MM.1S (cell line): Measurements from ENCODE around the gene BICDL2.

Source experiments
- DNase-seq: peaks from one replicate; pipeline ENCODE4 v3.0.0-alpha.2; 2015
- H2AFZ ChIP-seq: fragments of 300-600 bp; sonication (generic); 2 replicates; pipeline ENCODE4 v1.6.0; 2016; ENCODE audit warnings: antibody characterized with exemption, low read length
- H3F3A ChIP-seq: fragments of 300-600 bp; sonication (generic); 2 replicates; pipeline ENCODE4 v1.6.1; 2016; ENCODE audit warnings: mild to moderate bottlenecking, antibody characterized with exemption, low read length, moderate library complexity, mixed read lengths; ENCODE audit not compliant: insufficient read depth
- H3K27ac ChIP-seq: fragments of 300-600 bp; sonication (generic); 2 replicates; pipeline ENCODE4 v1.5.1; 2016; ENCODE audit warnings: mild to moderate bottlenecking, low read length
- H3K27me3 ChIP-seq: fragments of 300-600 bp; sonication (generic); replicated peaks from 2 replicates; pipeline ENCODE4 v1.6.0; 2016; ENCODE audit warnings: low read length; ENCODE audit not compliant: insufficient read depth
- H3K36me3 ChIP-seq: fragments of 300-600 bp; sonication (generic); replicated peaks from 2 replicates; pipeline ENCODE4 v1.6.1; 2016; ENCODE audit warnings: mild to moderate bottlenecking, low read length, mixed read lengths; ENCODE audit not compliant: insufficient read depth
- H3K4me1 ChIP-seq: fragments of 300-600 bp; sonication (generic); 2 replicates; pipeline ENCODE4 v1.6.1; 2016; ENCODE audit warnings: low read length, mixed read lengths
- H3K4me2 ChIP-seq: fragments of 300-600 bp; sonication (generic); 2 replicates; pipeline ENCODE4 v1.6.0; 2016; ENCODE audit warnings: low read depth, low read length
- H3K4me3 ChIP-seq: fragments of 300-600 bp; sonication (generic); 2 replicates; pipeline ENCODE4 v1.5.1; 2016; ENCODE audit warnings: low read length, mixed read lengths
- H3K79me2 ChIP-seq: fragments of 300-600 bp; sonication (generic); 2 replicates; pipeline ENCODE4 v1.6.1; 2016; ENCODE audit warnings: mixed run types, low read length, mixed read lengths
- H3K9ac ChIP-seq: fragments of 300-600 bp; sonication (generic); 2 replicates; pipeline ENCODE4 v1.6.1; 2016; ENCODE audit warnings: low read length, mixed read lengths
- H3K9me2 ChIP-seq: fragments of 300-600 bp; sonication (generic); replicated peaks from 2 replicates; pipeline ENCODE4 v1.6.1; 2016; ENCODE audit warnings: mild to moderate bottlenecking, low read length, mixed read lengths; ENCODE audit not compliant: insufficient read depth
- H3K9me3 ChIP-seq: fragments of 300-600 bp; sonication (generic); replicated peaks from 2 replicates; pipeline ENCODE4 v1.6.1; 2016; ENCODE audit warnings: mild to moderate bottlenecking, low read length, mixed read lengths; ENCODE audit not compliant: insufficient read depth
- H4K20me1 ChIP-seq: fragments of 300-600 bp; sonication (generic); 2 replicates; pipeline ENCODE4 v1.6.1; 2016; ENCODE audit warnings: mild to moderate bottlenecking, low read length, moderate library complexity, mixed read lengths; ENCODE audit not compliant: insufficient read depth
- CTCF ChIP-seq: fragments of 300-600 bp; sonication (generic); IDR thresholded peaks from 2 replicates; pipeline ENCODE4 v1.5.1; 2016; ENCODE audit warnings: antibody characterized with exemption, low read length, mixed read lengths
- EZH2 ChIP-seq: fragments of 300-600 bp; sonication (generic); optimal IDR thresholded peaks from 2 replicates; pipeline ENCODE3; 2017; ENCODE audit warnings: low read depth, mild to moderate bottlenecking, antibody characterized with exemption, low read length, mixed read lengths
- EZH2phosphoT487 ChIP-seq: fragments of 300-600 bp; sonication (generic); IDR thresholded peaks from 2 replicates; pipeline ENCODE4 v1.6.1; 2018; ENCODE audit warnings: antibody characterized with exemption, low read length

The BICDL2 gene

GRCh38 chr16:3049921-3050481 lies 13.3 kb upstream of the BICDL2 start:
- Histone ChIP-seq H3K9ac (no peak overlapping the region), H3K4me2 (no peak overlapping the region), H3K9me3 (no peaks in the 10 kb centered on the region), H2AFZ (no peak overlapping the region), H3K27me3 (peaks cover 72% of the 10 kb centered on the region), H4K20me1 (no peaks in the 10 kb centered on the region), H3K27ac (no peak overlapping the region), H3K79me2 (no peaks in the 10 kb centered on the region), H3K4me1 (0 out of 2 replicates have a peak, but pooled peaks cover 5% of the 10 kb centered on the region), H3K36me3 (no peaks in the 10 kb centered on the region), H3K9me2 (no peaks in the 10 kb centered on the region), H3K4me3 (no peak overlapping the region), H3F3A (no peaks in the 10 kb centered on the region)
- TF ChIP-seq EZH2 = no peak
- TF ChIP-seq CTCF = no peak
- no peak for TF ChIP-seq EZH2phosphoT487
- no peak for DNase-seq

- no peak overlapping the region for H3K4me3 ChIP-seq
- H3K9ac ChIP-seq = no peak overlapping the region
- H3K4me2 ChIP-seq = no peak overlapping the region
- no peaks in the 10 kb centered on the region for H3K79me2 ChIP-seq
- H3K9me2 ChIP-seq = no peaks in the 10 kb centered on the region
- H4K20me1 ChIP-seq = no peaks in the 10 kb centered on the region
- no peak overlapping the region for H2AFZ ChIP-seq
- H3K27ac ChIP-seq = no peak overlapping the region
- H3K27me3 ChIP-seq = peaks cover 92% of the 10 kb centered on the region
- no peaks in the 10 kb centered on the region for H3K9me3 ChIP-seq
- no peaks in the 10 kb centered on the region for H3F3A ChIP-seq
- H3K4me1 ChIP-seq = 0 out of 2 replicates have a peak, but pooled peaks cover 5% of the 10 kb centered on the region
- H3K36me3 ChIP-seq = no peaks in the 10 kb centered on the region
- no peak for TF ChIP-seq EZH2
- no peak for TF ChIP-seq CTCF
- no peak for TF ChIP-seq EZH2phosphoT487
- DNase-seq = no peak
Measured at GRCh38 chr16:3047387-3047720, 10.6 kb upstream of the BICDL2 start.

GRCh38 chr16:3046641-3047386 lies 10.1 kb upstream of the BICDL2 start:
- H3K79me2 ChIP-seq = no peaks in the 10 kb centered on the region
- no peaks in the 10 kb centered on the region for H3K9me2 ChIP-seq
- H3K9ac ChIP-seq = no peak overlapping the region
- H3K27me3 ChIP-seq = peaks cover 92% of the 10 kb centered on the region
- no peak overlapping the region for H2AFZ ChIP-seq
- no peaks in the 10 kb centered on the region for H3K36me3 ChIP-seq
- no peaks in the 10 kb centered on the region for H3K9me3 ChIP-seq
- H3K4me2 ChIP-seq = no peak overlapping the region
- H4K20me1 ChIP-seq = no peaks in the 10 kb centered on the region
- no peaks in the 10 kb centered on the region for H3F3A ChIP-seq
- 0 out of 2 replicates have a peak, but pooled peaks cover 5% of the 10 kb centered on the region for H3K4me1 ChIP-seq
- TF ChIP-seq CTCF (no peak), EZH2phosphoT487 (peak; percentile 66; the same call in 1 of the 2 replicates), EZH2 (peak; percentile 89)
- H3K4me3 ChIP-seq = no peak overlapping the region
- H3K27ac ChIP-seq = no peak overlapping the region
- no peak for DNase-seq
